HFFc6 (cell line): Measurements from ENCODE around the gene RAB13. TPM values are rescaled to one million over a fixed set of nuclear protein-coding genes. Genes with fewer than 3 reads are reported as not detected.

ENCODE experiments used
- DNase-seq: peaks from one replicate; pipeline ENCODE4 v3.0.0-alpha.2; 2018
- H3K27ac Mint-ChIP-seq: 2 replicates; pipeline ENCODE4 v1.8.0; 2020; ENCODE audit warnings: mild to moderate bottlenecking, mixed read lengths
- H3K27me3 Mint-ChIP-seq: 2 replicates; pipeline ENCODE4 v1.8.0; 2021; ENCODE audit warnings: mild to moderate bottlenecking, moderate library complexity, mixed read lengths; ENCODE audit not compliant: insufficient read depth
- H3K36me3 Mint-ChIP-seq: 2 replicates; pipeline ENCODE4 v1.8.0; 2021; ENCODE audit warnings: low read depth, mixed read lengths
- H3K4me1 Mint-ChIP-seq: 2 replicates; pipeline ENCODE4 v1.8.0; 2020; ENCODE audit warnings: low read depth, mixed read lengths
- H3K4me3 Mint-ChIP-seq: 2 replicates; pipeline ENCODE4 v1.8.0; 2020; ENCODE audit warnings: mild to moderate bottlenecking, moderate library complexity, mixed read lengths
- H3K9me3 Mint-ChIP-seq: 2 replicates; pipeline ENCODE4 v1.8.0; 2020; ENCODE audit warnings: mild to moderate bottlenecking, mixed read lengths
- CTCF ChIP-seq: fragments of 200-600 bp; sonication (generic); IDR thresholded peaks from 2 replicates; pipeline ENCODE4 v1.5.0; 2021; ENCODE audit warnings: antibody characterized with exemption, mild to moderate bottlenecking
- total RNA-seq, 6 experiments: library from RNA; stranded (reverse); fragmentation: NEBNext Ultra II Directional; extraction: Animal tissue kit (Norgen Biotek cat#: 25700); gene quantifications; 2 replicates in 1 of 6; 3 replicates in 5 of 6; pipeline ENCODE4 v1.2.3, GENCODE V29; 2021

RAB13 gene
- total RNA-seq, 6 experiments from 2014 or later = 119 to 138 (median 128) TPM

GRCh38 chr1:153944827-153945117 lies 41.4 kb downstream of the RAB13 start:
- H3K4me1 Mint-ChIP-seq = peaks cover 21% of the 10 kb centered on the region
- H3K36me3 Mint-ChIP-seq = peaks cover 10% of the 10 kb centered on the region
- DNase-seq = no peak
- H3K27ac Mint-ChIP-seq = peak overlapping the region; percentile 81; the same call in 1 of the 2 replicates
- no peak for TF ChIP-seq CTCF
- peak overlapping the region; percentile 90 for H3K4me3 Mint-ChIP-seq
- no peaks in the 10 kb centered on the region for H3K9me3 Mint-ChIP-seq
- H3K27me3 Mint-ChIP-seq = peaks cover 4% of the 10 kb centered on the region

- H3K36me3 Mint-ChIP-seq = peaks cover 16% of the 10 kb centered on the region
- peak overlapping the region; percentile 90; the same call in 1 of the 2 replicates for H3K4me3 Mint-ChIP-seq
- H3K4me1 Mint-ChIP-seq = peaks cover 21% of the 10 kb centered on the region
- H3K27ac Mint-ChIP-seq = peak overlapping the region; percentile 81
- peaks cover 4% of the 10 kb centered on the region for H3K27me3 Mint-ChIP-seq
- no peak for DNase-seq
- H3K9me3 Mint-ChIP-seq = no peaks in the 10 kb centered on the region
- TF ChIP-seq CTCF = no peak
These were observed 41.9 kb downstream of the RAB13 start for GRCh38 chr1:153944005-153944826.

GRCh38 chr1:153942766-153943549 lies 43.2 kb downstream of the RAB13 start:
- Mint-ChIP-seq H3K4me3 (no peak overlapping the region), H3K27ac (no peak overlapping the region), H3K9me3 (no peaks in the 10 kb centered on the region), H3K36me3 (peaks cover 20% of the 10 kb centered on the region), H3K4me1 (peaks cover 21% of the 10 kb centered on the region), H3K27me3 (peaks cover 4% of the 10 kb centered on the region)
- DNase-seq = no peak
- no peak for TF ChIP-seq CTCF

GRCh38 chr1:153941826-153942725 lies 44.1 kb downstream of the RAB13 start:
- H3K27ac Mint-ChIP-seq = no peak overlapping the region
- H3K4me3 Mint-ChIP-seq = no peak overlapping the region
- H3K27me3 Mint-ChIP-seq = peaks cover 4% of the 10 kb centered on the region
- H3K4me1 Mint-ChIP-seq = peaks cover 19% of the 10 kb centered on the region
- no peak for DNase-seq
- no peaks in the 10 kb centered on the region for H3K9me3 Mint-ChIP-seq
- no peak for TF ChIP-seq CTCF
- peaks cover 25% of the 10 kb centered on the region for H3K36me3 Mint-ChIP-seq

GRCh38 chr1:153940756-153941155 lies 45.4 kb downstream of the RAB13 start:
- DNase-seq = no peak
- no peak overlapping the region for H3K4me3 Mint-ChIP-seq

More at GRCh38 chr1:153940756-153941155, 45.4 kb downstream of the RAB13 start:
- H3K27ac Mint-ChIP-seq = no peak overlapping the region
- H3K27me3 Mint-ChIP-seq = peaks cover 4% of the 10 kb centered on the region
- no peak for TF ChIP-seq CTCF
- peaks cover 31% of the 10 kb centered on the region for H3K36me3 Mint-ChIP-seq
- no peaks in the 10 kb centered on the region for H3K9me3 Mint-ChIP-seq
- H3K4me1 Mint-ChIP-seq = peaks cover 13% of the 10 kb centered on the region
